Measurements from ENCODE around the gene CXorf65.

CXorf65 gene

GRCh38 chrX:71128166-71128833 is 21.8 kb upstream of the CXorf65 start:
- TF ChIP-seq, protein P1, sequence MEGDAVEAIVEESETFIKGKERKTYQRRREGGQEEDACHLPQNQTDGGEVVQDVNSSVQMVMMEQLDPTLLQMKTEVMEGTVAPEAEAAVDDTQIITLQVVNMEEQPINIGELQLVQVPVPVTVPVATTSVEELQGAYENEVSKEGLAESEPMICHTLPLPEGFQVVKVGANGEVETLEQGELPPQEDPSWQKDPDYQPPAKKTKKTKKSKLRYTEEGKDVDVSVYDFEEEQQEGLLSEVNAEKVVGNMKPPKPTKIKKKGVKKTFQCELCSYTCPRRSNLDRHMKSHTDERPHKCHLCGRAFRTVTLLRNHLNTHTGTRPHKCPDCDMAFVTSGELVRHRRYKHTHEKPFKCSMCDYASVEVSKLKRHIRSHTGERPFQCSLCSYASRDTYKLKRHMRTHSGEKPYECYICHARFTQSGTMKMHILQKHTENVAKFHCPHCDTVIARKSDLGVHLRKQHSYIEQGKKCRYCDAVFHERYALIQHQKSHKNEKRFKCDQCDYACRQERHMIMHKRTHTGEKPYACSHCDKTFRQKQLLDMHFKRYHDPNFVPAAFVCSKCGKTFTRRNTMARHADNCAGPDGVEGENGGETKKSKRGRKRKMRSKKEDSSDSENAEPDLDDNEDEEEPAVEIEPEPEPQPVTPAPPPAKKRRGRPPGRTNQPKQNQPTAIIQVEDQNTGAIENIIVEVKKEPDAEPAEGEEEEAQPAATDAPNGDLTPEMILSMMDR (IDR thresholded peaks at IDR 0.05): no peak
- Mint-ChIP-seq H3K36me3 (ENCODE audit: low read depth) (peaks cover 68% of the 10 kb centered on the region), H3K4me3 (no peak overlapping the region), H3K4me1 (peaks cover 18% of the 10 kb centered on the region), H3K27ac (peak overlapping the region; percentile 57), H3K27me3 (ENCODE audit: low read depth, poor library complexity) (peaks cover 6% of the 10 kb centered on the region), H3K9me3 (peaks cover 72% of the 10 kb centered on the region)
- no peak for DNase-seq

GRCh38 chrX:71118985-71119535 is 12.5 kb upstream of the CXorf65 start:
- TF ChIP-seq, protein P1 (IDR thresholded peaks at IDR 0.05): no peak
- Mint-ChIP-seq H3K4me3 (peak overlapping the region; percentile 84), H3K27ac (no peak overlapping the region), H3K27me3 (ENCODE audit: low read depth, poor library complexity) (peaks cover 5% of the 10 kb centered on the region), H3K9me3 (peaks cover 41% of the 10 kb centered on the region), H3K36me3 (ENCODE audit: low read depth) (peaks cover 31% of the 10 kb centered on the region), H3K4me1 (peaks cover 6% of the 10 kb centered on the region)
- no peak for DNase-seq

GRCh38 chrX:71118032-71118984 is 11.8 kb upstream of the CXorf65 start, which contains the start of gene MED12:
MED12 (plus strand) TSS chrX:71118596; CDS start chrX:71118755, 159 bp downstream.
- TF ChIP-seq, protein P1 (IDR thresholded peaks at IDR 0.05): no peak
- H3K27ac Mint-ChIP-seq: peak within 1 kb of the TSS; percentile 48

DNA sequence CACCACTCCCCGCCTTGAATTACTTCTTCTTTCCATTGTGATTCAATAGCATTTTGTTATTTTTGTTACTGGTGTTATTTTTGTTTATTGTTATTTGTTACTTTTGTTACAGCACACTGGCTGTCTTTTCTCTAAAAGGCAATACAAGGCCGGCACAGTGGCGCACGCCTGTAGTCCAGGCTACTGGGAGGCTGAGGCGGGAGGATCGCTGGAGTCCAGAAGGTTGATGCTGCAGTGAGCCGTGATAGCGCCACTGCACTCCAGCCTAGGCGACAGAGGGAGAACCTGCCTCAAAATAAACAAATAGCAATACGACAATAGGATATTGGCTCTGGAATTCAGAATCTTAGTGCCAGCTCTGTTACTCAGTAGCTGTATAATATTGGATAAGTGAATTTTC is 10.8 kb upstream of the CXorf65 start:
- H3K9me3 Mint-ChIP-seq: peaks cover 37% of the 10 kb centered on the region
- no peak overlapping the region for H3K4me3 Mint-ChIP-seq

More at GRCh38 chrX:71118032-71118984, 11.8 kb upstream of the CXorf65 start, which contains the start of gene MED12:
- peak; percentile 86 for DNase-seq
- peaks cover 10% of the 10 kb centered on the region for H3K4me1 Mint-ChIP-seq
- peaks cover 26% of the 10 kb centered on the region for H3K36me3 Mint-ChIP-seq (ENCODE audit: low read depth)
- H3K27me3 Mint-ChIP-seq (ENCODE audit: low read depth, poor library complexity): peaks cover 3% of the 10 kb centered on the region
- H3K9me3 Mint-ChIP-seq: peaks cover 37% of the 10 kb centered on the region
- peak within 1 kb of the TSS; percentile 84 for H3K4me3 Mint-ChIP-seq

GRCh38 chrX:71111921-71112431 is 5.4 kb upstream of the CXorf65 start:
- TF ChIP-seq, protein P1 (IDR thresholded peaks at IDR 0.05): no peak
- DNase-seq: no peak
- Mint-ChIP-seq H3K4me3 (no peak overlapping the region), H3K36me3 (ENCODE audit: low read depth) (no peaks in the 10 kb centered on the region), H3K27ac (no peak overlapping the region), H3K27me3 (ENCODE audit: low read depth, poor library complexity) (peaks cover 3% of the 10 kb centered on the region), H3K4me1 (peaks cover 52% of the 10 kb centered on the region), H3K9me3 (peaks cover 64% of the 10 kb centered on the region)

More for the DNA sequence above, 10.8 kb upstream of the CXorf65 start:
- peaks cover 3% of the 10 kb centered on the region for H3K27me3 Mint-ChIP-seq (ENCODE audit: low read depth, poor library complexity)
- peaks cover 13% of the 10 kb centered on the region for H3K4me1 Mint-ChIP-seq
- TF ChIP-seq, protein P1 (IDR thresholded peaks at IDR 0.05): no peak
- H3K36me3 Mint-ChIP-seq (ENCODE audit: low read depth): peaks cover 17% of the 10 kb centered on the region
- no peak for DNase-seq
- H3K27ac Mint-ChIP-seq: no peak overlapping the region
